Fibroblast of pulmonary artery (primary cell): ENCODE data around the gene MPHOSPH9.
"Not testable (repeated sequence)": the region's sequence is repeated elsewhere in the genome, so short reads cannot be mapped to it uniquely, and the experiment has no call there.

ENCODE experiments used
- DNase-seq: peaks from one replicate; pipeline ENCODE4 v3.0.0-alpha.2; 2010; ENCODE audit warnings: low read depth
- H3K4me3 ChIP-seq: replicated peaks from 2 replicates; pipeline ENCODE4 v1.5.1; 2011; ENCODE audit warnings: low read depth, mild to moderate bottlenecking, control low read depth, low read length, moderate library complexity
- CTCF ChIP-seq: IDR thresholded peaks from 2 replicates; pipeline ENCODE4 v1.5.1; 2011; ENCODE audit warnings: mild to moderate bottlenecking, control low read depth, low read length, inconsistent platforms; ENCODE audit errors: missing control alignments

The MPHOSPH9 gene

GRCh38 chr12:123260081-123260480, 27.1 kb upstream of the MPHOSPH9 start:
- DNase-seq = no peak
- no peak overlapping the region for H3K4me3 ChIP-seq
- no peak for TF ChIP-seq CTCF

- TF ChIP-seq CTCF = no peak
Measured at GRCh38 chr12:123258593-123258992, 25.7 kb upstream of the MPHOSPH9 start.

GRCh38 chr12:123254853-123255446, 22.0 kb upstream of the MPHOSPH9 start:
- DNase-seq = no peak
- no peak overlapping the region for H3K4me3 ChIP-seq
- no peak for TF ChIP-seq CTCF

More at GRCh38 chr12:123258593-123258992, 25.7 kb upstream of the MPHOSPH9 start:
- H3K4me3 ChIP-seq = no peak overlapping the region
- DNase-seq = no peak

GRCh38 chr12:123253641-123254459, 20.9 kb upstream of the MPHOSPH9 start:
- H3K4me3 ChIP-seq = no peak overlapping the region
- no peak for TF ChIP-seq CTCF
- DNase-seq = no peak

- DNase-seq, H3K4me3 ChIP-seq: not testable (repeated sequence)
Measured at GRCh38 chr12:123252365-123252764, 19.4 kb upstream of the MPHOSPH9 start.

- no peak for TF ChIP-seq CTCF
- DNase-seq = no peak
- no peak overlapping the region for H3K4me3 ChIP-seq
Measured at GRCh38 chr12:123251403-123252076, 18.6 kb upstream of the MPHOSPH9 start.
